Activated T-cell treated with anti-CD3 and anti-CD28 coated beads, Interleukin-2, amount 50 U/mL, for 48 hours (primary cell): ENCODE data around the gene RNF168.
"Not testable (repeated sequence)": the region's sequence is repeated elsewhere in the genome, so short reads cannot be mapped to it uniquely, and the experiment has no call there.

Experiments used
- DNase-seq, 2 experiments: peaks; one replicate each; pipeline ENCODE4 v3.0.0-alpha.2; 2020

RNF168 gene

GRCh38 chr3:196503196-196504076 is at the start of gene RNF168:
Gene RNF168, minus strand, starts transcription at chr3:196503768. Its CDS starts 595 bp downstream, at chr3:196503173.
- peak; percentile 97 to 98 for DNase-seq

- DNase-seq = no peak
Observed at GRCh38 chr3:196552253-196552652, 48.7 kb upstream of the RNF168 start.

- not testable (repeated sequence) for DNase-seq
Observed at GRCh38 chr3:196550172-196550571, 46.6 kb upstream of the RNF168 start.

GRCh38 chr3:196549312-196549711 is 45.7 kb upstream of the RNF168 start:
- DNase-seq = not testable (repeated sequence)

- no peak for DNase-seq
Observed at GRCh38 chr3:196547067-196547466, 43.5 kb upstream of the RNF168 start.

GRCh38 chr3:196546537-196546936 is 43.0 kb upstream of the RNF168 start:
- no peak for DNase-seq

- DNase-seq = no peak
Observed at GRCh38 chr3:196544491-196544992, 41.0 kb upstream of the RNF168 start.

- no peak for DNase-seq
Observed at GRCh38 chr3:196541684-196542445, 38.3 kb upstream of the RNF168 start.

GRCh38 chr3:196537319-196537984 is 33.9 kb upstream of the RNF168 start:
- peak; percentile 78 for DNase-seq

- DNase-seq = no peak
Observed at GRCh38 chr3:196533260-196533681, 29.7 kb upstream of the RNF168 start.

- DNase-seq = no peak
Observed at GRCh38 chr3:196531418-196531817, 27.9 kb upstream of the RNF168 start.

- peak; percentile 91 to 95 for DNase-seq
Observed at GRCh38 chr3:196528639-196529233, 25.2 kb upstream of the RNF168 start.

GRCh38 chr3:196525141-196525540 is 21.6 kb upstream of the RNF168 start:
- no peak for DNase-seq

- DNase-seq = no peak
Observed at GRCh38 chr3:196524527-196524926, 21.0 kb upstream of the RNF168 start.

GRCh38 chr3:196523841-196524240 is 20.3 kb upstream of the RNF168 start:
- DNase-seq = no peak

GRCh38 chr3:196521291-196521690 is 17.7 kb upstream of the RNF168 start:
- DNase-seq = not testable (repeated sequence)

- peak; percentile 45 to 57 for DNase-seq
Observed at GRCh38 chr3:196519718-196520082, 16.1 kb upstream of the RNF168 start.

- DNase-seq = peak; percentile 71 to 72
Observed at GRCh38 chr3:196518966-196519717, 15.6 kb upstream of the RNF168 start.

GRCh38 chr3:196517919-196518318 is 14.4 kb upstream of the RNF168 start:
- DNase-seq = no peak

- no peak for DNase-seq
Observed at GRCh38 chr3:196517162-196517800, 13.7 kb upstream of the RNF168 start.

GRCh38 chr3:196514913-196515621 is 11.5 kb upstream of the RNF168 start, which contains the start of gene SMCO1:
Gene SMCO1, minus strand, starts transcription at chr3:196515346. Its CDS starts 137 bp downstream, at chr3:196515209.
- DNase-seq = no peak
